Immature natural killer cell (primary cell): Measurements from ENCODE around the gene SLC7A9. TPM values are rescaled to one million over a fixed set of nuclear protein-coding genes. Genes with fewer than 3 reads are reported as not detected.

ENCODE experiments used
- DNase-seq, 3 donors: peaks; one replicate each; pipeline ENCODE4 v3.0.0; 2022; ENCODE audit warnings: mixed read lengths in 1 of 3
- H3K27ac Mint-ChIP-seq, 6 donors: one replicate each; pipeline ENCODE4 v1.8.0; 2020; ENCODE audit warnings: mixed read lengths in 6 of 6, mild to moderate bottlenecking in 5 of 6, inconsistent platforms in 4 of 6, moderate library complexity in 3 of 6
- H3K27me3 Mint-ChIP-seq, 3 donors: one replicate each; pipeline ENCODE4 v1.8.0; 2020 to 2021; ENCODE audit warnings: low read depth in 3 of 3, mild to moderate bottlenecking in 3 of 3, mixed read lengths in 3 of 3, moderate library complexity in 3 of 3, inconsistent platforms in 1 of 3
- H3K36me3 Mint-ChIP-seq, 3 donors: one replicate each; pipeline ENCODE4 v1.8.0; 2020; ENCODE audit warnings: mixed read lengths in 3 of 3, inconsistent platforms in 2 of 3, mild to moderate bottlenecking in 2 of 3
- H3K4me1 Mint-ChIP-seq, 2 donors: one replicate each; pipeline ENCODE4 v1.8.0; 2020; ENCODE audit warnings: inconsistent platforms in 2 of 2, mild to moderate bottlenecking in 2 of 2, mixed read lengths in 2 of 2, moderate library complexity in 1 of 2
- H3K4me3 Mint-ChIP-seq, 5 donors: one replicate each; pipeline ENCODE4 v1.8.0; 2020; ENCODE audit warnings: mild to moderate bottlenecking in 5 of 5, mixed read lengths in 5 of 5, inconsistent platforms in 3 of 5, moderate library complexity in 3 of 5
- H3K9me3 Mint-ChIP-seq, 6 donors: one replicate each; pipeline ENCODE4 v1.8.0; 2020; ENCODE audit warnings: mild to moderate bottlenecking in 6 of 6, mixed read lengths in 6 of 6, inconsistent platforms in 4 of 6, moderate library complexity in 3 of 6
- polyA plus RNA-seq, 3 donors: library from polyadenylated mRNA; unstranded; fragments of 300-500 nt; fragmentation: Illumina TruSeq; gene quantifications; one replicate each; pipeline ENCODE4 v1.2.3, GENCODE V29; 2021

The SLC7A9 gene
- not detected for polyA plus RNA-seq

DNA sequence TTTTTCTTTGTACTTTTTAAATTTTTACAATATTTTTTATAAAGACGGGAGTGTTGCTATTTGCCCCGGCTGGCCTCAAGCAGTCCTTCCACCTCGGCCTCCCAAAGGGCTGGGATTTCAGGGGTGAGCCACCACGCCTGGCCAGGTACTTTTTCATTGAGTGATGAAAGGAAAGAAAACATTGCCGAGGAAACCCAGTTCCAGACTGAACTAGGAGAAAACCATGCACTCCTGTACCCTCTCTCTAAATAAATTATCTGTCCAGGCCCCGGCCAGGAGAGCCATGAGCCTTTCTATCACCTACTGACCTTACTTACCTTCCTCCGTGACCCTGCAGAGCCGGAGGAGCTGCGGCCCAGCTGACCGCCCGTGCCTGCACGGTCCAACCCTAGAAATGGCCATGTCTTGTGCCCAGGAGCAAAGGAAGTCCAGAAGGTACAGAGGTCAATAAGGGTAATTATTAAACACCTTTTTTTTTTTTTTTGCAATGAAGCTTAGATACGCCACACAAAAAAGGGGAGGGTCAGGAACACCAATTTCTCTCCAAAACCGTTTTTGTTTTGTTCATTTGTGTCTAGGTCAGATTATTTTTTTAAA, at the start of gene SLC7A9:
SLC7A9 (minus strand) TSS at position 399 of the 597 bp plus-strand sequence. CDS start 1,233 bp downstream, outside the sequence.
- DNase-seq, result no peak
- no peak within 1 kb of the TSS for H3K27ac Mint-ChIP-seq
- no peaks in the 10 kb centered on the region for H3K9me3 Mint-ChIP-seq
- no peaks in the 10 kb centered on the region for H3K36me3 Mint-ChIP-seq
- H3K27me3 Mint-ChIP-seq, result no peaks in the 10 kb centered on the region
- H3K4me3 Mint-ChIP-seq, result no peak within 1 kb of the TSS
- H3K4me1 Mint-ChIP-seq, result no peaks in the 10 kb centered on the region

DNA sequence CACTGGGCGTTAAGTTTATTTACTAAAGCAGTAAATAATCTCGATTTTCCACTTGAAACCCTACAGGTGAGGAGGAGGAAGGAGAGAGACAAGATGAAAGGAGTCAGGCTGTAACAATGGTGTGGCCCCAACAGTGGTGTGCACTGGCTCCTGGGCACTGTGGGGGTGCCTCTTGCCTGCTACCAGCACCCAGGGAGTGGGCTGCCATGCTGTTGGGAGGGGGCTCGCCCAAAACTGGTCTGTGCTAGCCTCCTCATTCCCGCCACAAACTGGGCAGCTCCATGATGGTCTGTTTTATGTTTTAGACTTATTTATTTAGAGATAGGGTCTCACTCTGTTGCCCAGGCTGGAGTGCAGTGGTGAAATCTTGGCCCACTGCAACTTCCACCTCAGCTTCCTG, 49.8 kb upstream of the SLC7A9 start:
- Mint-ChIP-seq H3K4me3 (no peak overlapping the region), H3K27ac (no peak overlapping the region), H3K27me3 (no peaks in the 10 kb centered on the region), H3K36me3 (peaks cover 12 to 22% (median 21%) of the 10 kb centered on the region in 3 donors), H3K4me1 (no peaks in the 10 kb centered on the region), H3K9me3 (no peaks in the 10 kb centered on the region)
- no peak for DNase-seq

DNA sequence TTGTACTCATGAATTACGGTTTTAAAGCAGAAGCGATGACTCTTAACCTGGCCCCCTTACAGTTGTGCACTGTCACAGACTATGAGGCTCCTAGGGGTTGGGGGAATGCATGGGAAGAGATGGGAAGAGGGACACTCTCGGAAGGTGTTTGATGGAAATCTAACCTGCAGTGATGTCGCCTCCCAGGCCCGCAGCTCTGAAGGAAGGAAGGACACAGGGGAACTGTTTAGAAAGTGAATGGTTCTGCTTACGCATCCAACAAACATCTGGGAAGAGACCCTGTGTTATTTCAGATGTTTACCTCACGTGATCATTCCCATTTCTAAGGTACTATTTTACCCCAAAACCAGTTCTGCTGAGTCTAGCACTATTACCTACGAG, 48.0 kb upstream of the SLC7A9 start:
- H3K4me3 Mint-ChIP-seq, result no peak overlapping the region
- H3K27ac Mint-ChIP-seq, result no peak overlapping the region
- H3K27me3 Mint-ChIP-seq, result no peaks in the 10 kb centered on the region
- DNase-seq, result no peak
- H3K36me3 Mint-ChIP-seq, result peaks cover 4 to 14% (median 13%) of the 10 kb centered on the region in 3 donors
- H3K9me3 Mint-ChIP-seq, result no peaks in the 10 kb centered on the region
- no peaks in the 10 kb centered on the region for H3K4me1 Mint-ChIP-seq

DNA sequence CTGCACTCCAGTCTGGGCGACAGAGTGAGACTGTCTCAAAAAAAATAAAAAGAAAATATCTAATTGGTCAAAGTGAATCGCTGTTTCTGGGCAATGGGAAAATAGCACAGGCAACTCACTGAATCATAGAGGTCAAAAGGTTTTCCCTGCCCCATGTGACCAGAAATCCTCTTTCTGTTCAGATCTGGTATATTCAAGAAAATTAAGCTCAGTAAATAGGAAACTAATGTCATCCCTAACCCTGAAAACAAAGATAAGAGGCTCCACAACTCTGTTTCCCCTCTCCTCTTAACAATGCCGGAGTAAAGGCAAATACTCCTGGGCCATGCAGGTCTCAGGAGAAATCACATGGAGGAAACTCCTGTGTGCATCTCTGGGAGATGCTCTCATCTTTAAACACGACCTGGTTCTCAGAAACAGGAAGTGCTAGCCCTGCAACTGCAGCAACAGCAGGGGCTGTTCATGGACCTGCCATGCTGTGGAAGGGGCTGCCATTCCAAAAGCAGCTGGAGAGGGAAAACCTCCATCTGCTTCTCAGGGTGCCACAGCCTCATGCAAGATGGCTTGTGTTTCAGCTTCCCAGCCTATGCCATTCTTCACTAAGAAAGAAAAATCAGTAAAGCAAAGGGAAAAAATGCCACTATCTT, 47.5 kb upstream of the SLC7A9 start:
- no peak for DNase-seq
- Mint-ChIP-seq H3K9me3 (no peaks in the 10 kb centered on the region), H3K4me3 (no peak overlapping the region), H3K36me3 (peaks cover 4 to 18% (median 13%) of the 10 kb centered on the region in 3 donors), H3K27ac (no peak overlapping the region), H3K27me3 (no peaks in the 10 kb centered on the region), H3K4me1 (no peaks in the 10 kb centered on the region)

DNA sequence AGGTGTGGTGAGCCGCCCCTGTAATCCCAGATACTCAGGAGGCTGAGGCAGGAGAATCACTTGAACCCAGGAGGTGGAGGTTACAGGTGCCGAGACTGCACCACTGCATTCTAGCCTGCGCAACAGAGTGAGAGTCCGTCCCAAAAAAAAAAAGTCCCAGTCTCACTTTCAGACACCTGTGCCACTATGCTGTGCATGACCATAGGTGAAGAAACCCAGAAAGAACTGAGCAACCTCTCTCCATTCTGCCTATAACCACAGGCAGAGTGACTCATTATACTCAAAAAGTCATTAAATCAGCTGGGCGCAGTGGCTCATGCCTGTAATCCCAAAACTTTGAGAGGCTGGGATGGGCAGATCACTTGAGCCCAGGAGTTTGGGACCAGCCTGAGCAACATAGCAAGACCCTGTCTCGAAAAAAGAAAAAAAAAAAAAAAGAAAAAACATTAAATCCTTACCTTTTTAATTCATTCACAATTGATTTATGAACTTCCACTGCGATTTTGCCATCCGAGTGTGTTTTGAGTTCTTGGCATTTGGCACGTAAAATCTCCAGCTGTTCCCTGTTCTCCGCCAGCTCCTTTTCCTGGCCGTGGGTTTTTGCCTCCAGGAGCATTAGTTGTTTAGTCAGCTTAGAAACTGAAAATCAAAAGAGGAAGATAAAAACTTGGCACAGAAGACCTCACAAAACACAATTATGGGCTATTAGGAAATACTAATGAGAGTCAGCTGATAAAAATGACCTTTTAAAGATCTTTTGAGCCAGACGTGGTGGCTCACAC, 45.5 kb upstream of the SLC7A9 start:
- Mint-ChIP-seq H3K27me3 (no peaks in the 10 kb centered on the region), H3K36me3 (peaks cover 6 to 19% (median 11%) of the 10 kb centered on the region in 3 donors), H3K9me3 (no peaks in the 10 kb centered on the region), H3K4me3 (no peak overlapping the region), H3K27ac (no peak overlapping the region), H3K4me1 (no peaks in the 10 kb centered on the region)
- no peak for DNase-seq

DNA sequence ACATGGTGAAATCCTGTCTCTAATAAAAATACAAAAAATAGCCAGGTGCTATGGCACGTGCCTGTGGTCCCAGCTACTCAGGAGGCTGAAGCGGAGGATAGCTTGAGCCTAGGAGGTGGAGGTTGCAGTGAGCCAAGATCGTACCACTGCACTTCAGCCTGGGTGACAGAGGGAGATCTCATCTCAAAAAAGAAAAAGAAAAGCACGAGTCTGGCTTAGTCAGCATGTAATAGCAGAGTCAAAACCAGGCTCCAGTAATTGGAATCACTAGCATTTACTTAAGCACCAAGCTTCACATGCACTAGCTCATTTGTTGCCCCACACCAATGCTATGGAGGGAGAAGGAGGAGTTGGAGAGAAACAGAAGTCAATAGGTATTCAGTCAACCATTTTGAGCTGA, 41.9 kb upstream of the SLC7A9 start:
- H3K4me1 Mint-ChIP-seq, result no peaks in the 10 kb centered on the region
- H3K36me3 Mint-ChIP-seq, result peaks cover 18 to 39% (median 25%) of the 10 kb centered on the region in 3 donors
- peaks cover 0 to 3% (median under 1%) of the 10 kb centered on the region in 3 donors for H3K27me3 Mint-ChIP-seq
- no peaks in the 10 kb centered on the region for H3K9me3 Mint-ChIP-seq
- no peak overlapping the region for H3K27ac Mint-ChIP-seq
- DNase-seq, result no peak
- H3K4me3 Mint-ChIP-seq, result no peak overlapping the region

DNA sequence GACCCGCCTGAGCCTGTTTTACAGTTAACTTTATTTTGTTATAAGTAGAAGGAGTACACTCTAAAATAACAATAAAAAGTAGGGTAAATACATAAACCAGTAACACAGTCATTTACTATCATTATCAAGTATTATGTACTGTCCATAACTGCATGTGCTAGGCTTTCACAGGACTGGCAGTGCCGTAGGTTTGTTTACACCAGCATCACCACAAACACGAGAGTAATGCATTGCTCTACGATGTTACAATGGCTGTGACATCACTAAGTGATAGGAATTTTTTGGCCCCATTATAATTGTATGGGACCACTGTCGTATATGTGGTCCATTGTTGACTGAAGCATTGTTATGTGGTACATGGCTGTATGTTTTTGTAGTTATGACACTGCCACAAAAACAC, 41.3 kb upstream of the SLC7A9 start:
- Mint-ChIP-seq H3K36me3 (peaks cover 18 to 43% (median 25%) of the 10 kb centered on the region in 3 donors), H3K9me3 (peaks cover 0 to 5% (median under 1%) of the 10 kb centered on the region in 6 donors), H3K4me3 (no peak overlapping the region), H3K4me1 (no peaks in the 10 kb centered on the region), H3K27me3 (peaks cover 0 to 3% (median 2%) of the 10 kb centered on the region in 3 donors), H3K27ac (no peak overlapping the region)
- no peak for DNase-seq

DNA sequence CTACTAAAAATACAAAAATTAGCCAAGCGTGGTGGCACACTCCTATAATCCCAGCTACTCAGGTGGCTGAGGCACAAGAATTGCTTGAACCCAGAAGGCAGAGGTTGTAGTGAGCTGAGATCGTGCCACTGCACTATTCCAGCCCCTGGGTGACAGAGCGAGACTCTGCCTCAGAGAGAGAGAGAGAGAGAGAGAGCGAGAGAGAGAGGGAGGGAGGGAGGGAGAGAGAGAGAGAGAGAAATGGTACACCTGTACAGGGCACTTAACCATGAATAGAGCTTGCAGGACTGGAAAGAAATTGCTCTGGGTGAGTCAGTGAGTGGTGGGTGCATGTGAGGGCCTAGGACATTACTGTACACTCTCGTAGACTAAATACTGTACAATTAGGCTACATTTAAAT, 40.5 kb upstream of the SLC7A9 start:
- Mint-ChIP-seq H3K9me3 (peaks cover 0 to 8% (median 4%) of the 10 kb centered on the region in 6 donors), H3K27ac (no peak overlapping the region)
- no peak for DNase-seq

DNA sequence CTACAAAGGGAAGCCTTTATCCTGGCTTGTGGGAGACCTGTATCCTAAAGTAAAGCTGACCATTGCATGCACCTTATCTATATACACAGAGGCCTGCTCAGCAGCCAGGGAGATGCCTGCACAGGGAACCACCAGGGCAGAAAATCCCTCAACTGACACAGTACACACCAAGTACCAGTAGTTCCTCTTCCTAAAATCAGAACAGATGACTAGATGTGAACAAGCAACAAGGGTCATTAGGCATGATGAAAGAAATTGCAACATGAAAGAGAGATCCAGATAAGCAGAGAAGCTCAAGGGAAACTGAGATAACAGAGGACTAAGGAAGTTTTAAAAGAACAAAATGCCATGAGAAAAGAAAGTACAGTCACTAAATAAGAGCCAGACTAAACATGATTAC, 39.7 kb upstream of the SLC7A9 start:
- Mint-ChIP-seq H3K27me3 (peaks cover 0 to 3% (median 2%) of the 10 kb centered on the region in 3 donors), H3K9me3 (peaks cover 0 to 8% (median 4%) of the 10 kb centered on the region in 6 donors), H3K4me3 (no peak overlapping the region), H3K36me3 (peaks cover 18 to 47% (median 34%) of the 10 kb centered on the region in 3 donors), H3K27ac (no peak overlapping the region), H3K4me1 (no peaks in the 10 kb centered on the region)
- DNase-seq, result no peak

More for the DNA sequence above, 40.5 kb upstream of the SLC7A9 start:
- H3K36me3 Mint-ChIP-seq, result peaks cover 18 to 47% (median 31%) of the 10 kb centered on the region in 3 donors
- H3K27me3 Mint-ChIP-seq, result peaks cover 0 to 3% (median 2%) of the 10 kb centered on the region in 3 donors
- H3K4me1 Mint-ChIP-seq, result no peaks in the 10 kb centered on the region
- no peak overlapping the region for H3K4me3 Mint-ChIP-seq

DNA sequence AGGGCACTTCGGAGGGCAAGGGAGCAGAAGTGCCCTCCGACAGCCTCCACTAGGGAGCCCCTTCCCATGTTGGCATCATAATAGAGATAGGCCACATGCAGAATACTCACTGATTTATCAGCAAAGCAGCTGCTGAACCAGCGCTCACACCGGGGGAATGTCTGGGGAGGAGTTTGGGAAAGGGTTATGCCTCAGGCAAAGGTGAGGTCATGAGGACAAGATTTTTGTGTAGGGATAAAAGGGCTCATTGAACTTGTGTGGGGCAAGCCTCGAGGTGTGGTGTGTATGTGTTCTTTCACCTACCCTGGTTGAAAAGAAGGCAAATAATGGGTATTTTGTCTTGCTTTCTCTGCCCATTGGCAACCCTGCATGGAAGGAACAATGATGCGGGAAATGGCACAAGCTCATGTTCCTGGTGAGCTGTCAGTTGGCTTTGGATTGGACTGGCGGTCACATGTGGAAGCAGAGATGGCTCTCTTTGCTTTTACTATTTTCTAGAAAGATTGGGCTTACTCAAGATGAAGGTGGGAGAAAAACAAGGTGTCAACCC, 39.1 kb upstream of the SLC7A9 start:
- H3K4me1 Mint-ChIP-seq, result no peaks in the 10 kb centered on the region
- no peak overlapping the region for H3K27ac Mint-ChIP-seq
- peaks cover 0 to 3% (median 2%) of the 10 kb centered on the region in 3 donors for H3K27me3 Mint-ChIP-seq
- peaks cover 0 to 8% (median 4%) of the 10 kb centered on the region in 6 donors for H3K9me3 Mint-ChIP-seq
- DNase-seq, result no peak
- H3K36me3 Mint-ChIP-seq, result peaks cover 18 to 47% (median 34%) of the 10 kb centered on the region in 3 donors
- no peak overlapping the region for H3K4me3 Mint-ChIP-seq

DNA sequence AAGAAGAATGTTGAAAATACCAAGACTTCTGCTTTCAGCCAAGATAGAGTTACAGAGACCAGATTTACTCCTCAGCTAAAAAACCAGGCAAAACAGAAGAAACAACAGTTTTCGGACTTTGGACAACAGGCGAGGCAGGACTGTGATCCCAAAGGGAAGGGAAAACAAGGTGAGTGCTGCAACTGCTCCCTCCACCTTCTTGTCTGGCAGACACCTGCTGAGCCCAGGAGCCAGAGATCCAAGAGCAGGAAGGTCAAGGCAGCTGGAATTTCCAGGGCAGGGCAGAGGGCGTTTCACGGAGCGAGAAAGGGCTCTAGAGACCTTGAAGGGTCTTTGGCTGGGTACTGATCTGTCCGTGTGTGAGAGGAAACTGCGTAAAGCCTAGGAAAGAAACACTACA, 32.9 kb upstream of the SLC7A9 start:
- DNase-seq, result no peak
- Mint-ChIP-seq H3K27ac (no peak overlapping the region), H3K4me3 (no peak overlapping the region), H3K9me3 (peaks cover 0 to 8% (median 4%) of the 10 kb centered on the region in 6 donors), H3K4me1 (no peaks in the 10 kb centered on the region), H3K27me3 (peaks cover 0 to 2% (median 0%) of the 10 kb centered on the region in 3 donors), H3K36me3 (peaks cover 18 to 42% (median 36%) of the 10 kb centered on the region in 3 donors)

DNA sequence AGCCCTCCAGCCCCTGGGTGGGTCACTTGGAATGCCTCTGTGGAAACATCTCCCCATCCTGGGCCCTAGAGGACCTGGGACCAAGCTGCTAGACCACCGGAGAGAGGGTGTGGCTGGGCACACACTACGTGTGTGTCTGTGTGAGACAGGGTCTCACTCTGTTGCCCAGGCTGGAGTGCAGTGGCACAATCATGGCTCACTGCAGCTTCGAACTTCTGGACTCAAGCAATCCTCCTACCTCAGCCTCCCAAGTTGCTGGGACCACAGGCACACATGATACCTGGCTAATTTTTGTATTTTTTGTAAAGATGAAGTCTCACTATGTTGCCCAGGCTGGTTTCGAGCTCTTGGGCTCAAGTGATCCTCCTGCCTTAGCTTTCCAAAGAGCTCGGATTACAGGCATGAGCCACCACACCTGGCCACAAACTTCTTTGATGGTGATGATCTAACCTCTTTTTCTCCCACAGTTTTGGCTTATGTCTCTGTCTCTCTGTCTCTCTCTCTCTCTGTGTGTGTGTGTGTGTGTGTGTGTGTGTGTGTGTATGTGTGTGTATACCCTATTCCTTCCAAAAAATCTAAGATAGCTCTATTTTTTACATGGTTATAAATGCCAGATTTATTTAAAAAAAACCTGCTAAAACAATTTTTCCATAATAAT, 32.1 kb upstream of the SLC7A9 start:
- no peak overlapping the region for H3K27ac Mint-ChIP-seq
- H3K4me1 Mint-ChIP-seq, result no peaks in the 10 kb centered on the region
- H3K9me3 Mint-ChIP-seq, result peaks cover 0 to 8% (median 4%) of the 10 kb centered on the region in 6 donors
- peaks cover 0 to 2% (median 0%) of the 10 kb centered on the region in 3 donors for H3K27me3 Mint-ChIP-seq
- H3K4me3 Mint-ChIP-seq, result no peak overlapping the region
- DNase-seq, result no peak
- peaks cover 18 to 44% (median 42%) of the 10 kb centered on the region in 3 donors for H3K36me3 Mint-ChIP-seq

DNA sequence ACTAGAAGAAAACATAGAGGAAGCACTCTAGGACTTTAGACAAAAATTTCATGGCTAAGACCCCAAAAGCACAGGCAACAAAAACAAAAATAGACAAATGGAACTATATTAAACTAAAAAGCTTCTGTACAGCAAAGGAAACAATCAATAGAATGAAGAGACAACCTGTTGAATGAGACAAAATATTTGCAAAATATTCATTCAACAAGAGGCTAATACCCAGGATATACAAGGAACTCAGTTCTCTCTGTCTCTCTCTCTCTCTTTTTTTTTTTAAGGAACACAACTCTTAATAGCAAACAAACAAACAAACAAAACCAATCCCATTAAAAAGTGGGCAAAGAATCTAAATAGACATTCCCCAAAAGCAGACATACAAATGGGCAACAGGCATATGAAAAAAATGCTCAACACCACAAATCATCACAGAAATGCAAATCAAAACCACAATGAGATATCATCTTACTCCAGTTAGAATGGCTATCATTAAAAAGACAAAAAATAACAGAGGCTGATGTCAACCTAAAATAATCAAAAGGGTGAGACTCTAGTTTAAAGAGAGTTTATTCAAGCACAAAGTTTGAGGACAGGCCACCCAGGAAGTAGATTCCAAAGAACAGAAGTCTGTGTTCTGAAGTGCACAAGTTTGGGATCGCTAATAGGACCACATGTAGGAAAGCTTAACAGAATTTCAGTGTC, 27.1 kb upstream of the SLC7A9 start:
- H3K36me3 Mint-ChIP-seq, result peaks cover 37 to 56% (median 52%) of the 10 kb centered on the region in 3 donors
- peaks cover under 1 to 2% (median 1%) of the 10 kb centered on the region in 3 donors for H3K27me3 Mint-ChIP-seq
- peak overlapping the region in 1 of 6 donors; percentile 14 for H3K27ac Mint-ChIP-seq

More for the DNA sequence above, 27.1 kb upstream of the SLC7A9 start:
- DNase-seq, result no peak
- no peak overlapping the region for H3K4me3 Mint-ChIP-seq
- no peaks in the 10 kb centered on the region for H3K4me1 Mint-ChIP-seq
- peaks cover 5 to 18% (median 15%) of the 10 kb centered on the region in 6 donors for H3K9me3 Mint-ChIP-seq
